HCT116 (cell line): Measurements from ENCODE around the gene DDX60. TPM values are rescaled to one million over a fixed set of nuclear protein-coding genes. Genes with fewer than 3 reads are reported as not detected.

ENCODE experiments used
- ATAC-seq: fragments of 200-7000 bp; cut with Tn5 transposase; 2 replicates; pipeline ENCODE4 v1.9.1; 2020; ENCODE audit warnings: mild to moderate bottlenecking, moderate library complexity
- BruUV-seq: library from RNA; stranded (reverse); fragments of 400-500 nt; replicated peaks from 2 replicates; lab custom pipeline; 2021; lab: Mats Ljungman, UMichigan
- CTCF ChIA-PET: fragments of 300-600 bp; sonication (Branson Sonifier 250); formaldehyde crosslinking; loops from one replicate; lab custom pipeline; 2021; ENCODE audit warnings: antibody characterized with exemption; lab: Charles Lee
- POLR2A ChIA-PET: fragments of 300-600, 350-600 bp; sonication (Branson Sonifier 250); formaldehyde crosslinking; loops from one replicate; lab custom pipeline; 2021; ENCODE audit warnings: antibody characterized with exemption; lab: Charles Lee
- RAD21 ChIA-PET, 2 experiments: fragments of 300-600 bp; sonication (Branson Sonifier 250); formaldehyde crosslinking; loops; one replicate each; lab custom pipeline; 2023; ENCODE audit warnings: low total read pairs in 2 of 2; ENCODE audit not compliant: uncharacterized antibody in 2 of 2, unreplicated experiment in 2 of 2, low non-redundant PET in 1 of 2; lab: Charles Lee
- DNase-seq: peaks from one replicate; pipeline ENCODE4 v3.0.0-alpha.2; 2010; ENCODE audit warnings: low read depth, low spot score
- H2AFZ ChIP-seq: fragments of 200-600 bp; shearing (Covaris generic), sonication (generic); 2 replicates; pipeline ENCODE4 v1.6.1; 2017; ENCODE audit warnings: low read depth, mixed run types, mixed read lengths, antibody characterized with exemption, low read length; ENCODE audit not compliant: poor library complexity, severe bottlenecking
- H3K27ac ChIP-seq: 2 replicates; pipeline ENCODE4 v1.5.1; 2012; ENCODE audit warnings: low read depth, low read length
- H3K27me3 ChIP-seq: fragments of 200-600 bp; sonication (generic); 2 replicates; pipeline ENCODE4 v1.6.1; 2016; ENCODE audit warnings: mixed run types, low read length, mixed read lengths; ENCODE audit not compliant: insufficient read depth
- H3K36me3 ChIP-seq, 2 experiments: fragments of 200-500 bp in 1 of 2; fragments of 200-600 bp in 1 of 2; sonication (Bioruptor generic) in 1 of 2; sonication (generic) in 1 of 2; 2 replicates each; pipeline versions ENCODE4 v1.5.1 to v1.6.1; 2014 to 2016; ENCODE audit warnings: low read length in 2 of 2, inconsistent platforms in 1 of 2, mixed read lengths in 1 of 2, mixed run types in 1 of 2; ENCODE audit not compliant: insufficient read depth in 2 of 2, control insufficient read depth in 1 of 2
- H3K4me1 ChIP-seq, 2 experiments: fragments of 200-600 bp in 1 of 2; sonication (generic) in 1 of 2; 2 replicates each; pipeline versions ENCODE4 v1.5.1 to v1.6.1; 2012 to 2017; ENCODE audit warnings: low read length in 2 of 2, inconsistent platforms in 1 of 2, mild to moderate bottlenecking in 1 of 2, mixed read lengths in 1 of 2, mixed run types in 1 of 2, moderate library complexity in 1 of 2; ENCODE audit not compliant: insufficient read depth in 2 of 2, control insufficient read depth in 1 of 2
- H3K4me2 ChIP-seq: fragments of 200-600 bp; sonication (generic); 2 replicates; pipeline ENCODE4 v1.6.1; 2017; ENCODE audit warnings: mixed run types, low read length, mixed read lengths
- H3K4me3 ChIP-seq, 2 experiments: fragments of 200-600 bp in 1 of 2; sonication (generic) in 1 of 2; replicated peaks in 1 of 2; 2 replicates each; pipeline ENCODE4 v1.5.1; 2011 to 2016; ENCODE audit warnings: low read length in 2 of 2, control low read depth in 1 of 2, low read depth in 1 of 2, mild to moderate bottlenecking in 1 of 2, mixed read lengths in 1 of 2, mixed run types in 1 of 2
- H3K79me2 ChIP-seq: fragments of 200-600 bp; sonication (generic); 2 replicates; pipeline ENCODE4 v1.6.1; 2017; ENCODE audit warnings: mild to moderate bottlenecking, mixed run types, low read length, moderate library complexity, mixed read lengths; ENCODE audit not compliant: insufficient read depth
- H3K9ac ChIP-seq: fragments of 200-600 bp; sonication (generic); 2 replicates; pipeline ENCODE4 v1.6.1; 2016; ENCODE audit warnings: low read length, mixed read lengths
- H3K9me2 ChIP-seq: fragments of 200-600 bp; sonication (generic), shearing (Covaris generic); 2 replicates; pipeline ENCODE4 v1.6.1; 2017; ENCODE audit warnings: mixed run types, mild to moderate bottlenecking, moderate library complexity; ENCODE audit not compliant: insufficient read depth
- H3K9me3 ChIP-seq, 2 experiments: fragments of 200-500 bp in 1 of 2; fragments of 200-600 bp in 1 of 2; sonication (Bioruptor generic) in 1 of 2; sonication (generic) in 1 of 2; 2 replicates each; pipeline ENCODE4 v1.6.1; 2014 to 2017; ENCODE audit warnings: low read length in 2 of 2, mixed read lengths in 2 of 2, inconsistent platforms in 1 of 2, low read depth in 1 of 2, mild to moderate bottlenecking in 1 of 2, mixed run types in 1 of 2, moderate library complexity in 1 of 2; ENCODE audit not compliant: control insufficient read depth in 1 of 2, insufficient read depth in 1 of 2
- H4K20me1 ChIP-seq: fragments of 200-600 bp; sonication (generic), shearing (Covaris generic); 2 replicates; pipeline ENCODE4 v1.6.1; 2017; ENCODE audit warnings: mixed run types, mild to moderate bottlenecking, moderate library complexity; ENCODE audit not compliant: insufficient read depth
- CEBPB ChIP-seq: IDR thresholded peaks from 2 replicates; pipeline ENCODE4 v1.6.1; 2012; ENCODE audit warnings: low read depth
- CTCF ChIP-seq, 3 experiments: fragments of 200-600 bp in 1 of 3; sonication (generic) in 1 of 3; IDR thresholded peaks in 2 of 3; conservative IDR thresholded peaks in 1 of 3; 2 replicates each; pipeline ENCODE4 v1.5.1; 2012 to 2017; ENCODE audit warnings: low read depth in 2 of 3, low read length in 2 of 3, antibody characterized with exemption in 1 of 3, borderline replicate concordance in 1 of 3, control low read depth in 1 of 3, mild to moderate bottlenecking in 1 of 3, mixed read lengths in 1 of 3, mixed run types in 1 of 3, moderate library complexity in 1 of 3; ENCODE audit not compliant: insufficient read depth in 1 of 3
- ELF1 ChIP-seq: IDR thresholded peaks from 2 replicates; pipeline ENCODE4 v1.6.1; 2012; ENCODE audit warnings: low read depth, borderline replicate concordance
- EZH2 ChIP-seq: fragments of 200-600 bp; sonication (generic); IDR thresholded peaks from 2 replicates; pipeline ENCODE4 v1.6.1; 2017; ENCODE audit warnings: antibody characterized with exemption, mixed run types
- EZH2phosphoT487 ChIP-seq: fragments of 200-600 bp; IDR thresholded peaks from 2 replicates; pipeline ENCODE4 v1.6.1; 2018; ENCODE audit warnings: antibody characterized with exemption, borderline replicate concordance
- FOSL1 ChIP-seq: IDR thresholded peaks from 2 replicates; pipeline ENCODE4 v1.6.1; 2012; ENCODE audit warnings: low read depth
- JUND ChIP-seq: IDR thresholded peaks from 2 replicates; pipeline ENCODE4 v1.6.1; 2012
- RAD21 ChIP-seq: IDR thresholded peaks from 2 replicates; pipeline ENCODE4 v1.6.1; 2012; ENCODE audit warnings: low read depth, mild to moderate bottlenecking
- SIN3A ChIP-seq: IDR thresholded peaks from 2 replicates; pipeline ENCODE4 v1.6.1; 2012; ENCODE audit warnings: low read depth
- SP1 ChIP-seq: IDR thresholded peaks from 2 replicates; pipeline ENCODE4 v1.6.1; 2012; ENCODE audit warnings: low read depth
- ZNF274 ChIP-seq: fragments of 200-500 bp; sonication (Bioruptor generic); IDR thresholded peaks from 2 replicates; pipeline ENCODE4 v1.6.1; 2014; ENCODE audit warnings: mild to moderate bottlenecking, low read depth, low read length, inconsistent platforms
- intact Hi-C: fragments of 100-400 bp; cut with micrococcal nuclease; formaldehyde crosslinking; loops from 2 replicates; pipeline ENCODE4 v1.10.0; 2022
- total RNA-seq: library from RNA; stranded (reverse); gene quantifications from one replicate; pipeline ENCODE4 v1.2.1, GENCODE V29; 2021; ENCODE audit not compliant: unreplicated experiment

DDX60 gene
- total RNA-seq, 1 experiment from 2014 or later, result 6.5 TPM

- DNase-seq (no peak), ATAC-seq (no peak)
- no TSS peak for BruUV-seq
- ChIA-PET CTCF (no interaction called here), RAD21 (no interaction called here), POLR2A (no interaction called here)
- H3K27ac ChIP-seq, result no peak overlapping the region
- H3K4me3 ChIP-seq, result no peak overlapping the region
- TF ChIP-seq SP1 (no peak), RAD21 (no peak), EZH2 (no peak), FOSL1 (no peak), JUND (no peak), CEBPB (no peak), CTCF (IDR thresholded peaks at IDR 0.05 in 2 of 3, conservative IDR thresholded peaks at IDR 0.05 in 1 of 3; ENCODE audit: borderline replicate concordance in 1 of 3, insufficient read depth in 1 of 3, low read depth in 2 of 3, low read length in 2 of 3) (no peak)
- no peaks in the 10 kb centered on the region for H3K9me2 ChIP-seq
- H3K27me3 ChIP-seq, result no peaks in the 10 kb centered on the region
- H3K4me1 ChIP-seq, result peaks cover 0 to 5% of the 10 kb centered on the region in 2 experiments; a peak in 1 of 4 replicates
- 0 out of 4 replicates have a peak, but pooled peaks cover 0 to 3% of the 10 kb centered on the region in 2 experiments for H3K36me3 ChIP-seq
- H3K79me2 ChIP-seq, result no peaks in the 10 kb centered on the region
- no peak overlapping the region for H2AFZ ChIP-seq
- no peak overlapping the region for H3K4me2 ChIP-seq
- intact Hi-C loops, result no loop called here
- H3K9ac ChIP-seq, result no peak overlapping the region
- H3K9me3 ChIP-seq, result no peaks in the 10 kb centered on the region
- H4K20me1 ChIP-seq, result no peaks in the 10 kb centered on the region
Observed at GRCh38 chr4:168272488-168272887, 46.1 kb downstream of the DDX60 start.

- H2AFZ ChIP-seq, result no peak overlapping the region
- no peaks in the 10 kb centered on the region for H3K27me3 ChIP-seq
- intact Hi-C loops, result no loop called here
- no peak overlapping the region for H3K4me3 ChIP-seq
- no peak overlapping the region for H3K27ac ChIP-seq
- peaks cover 0 to 5% of the 10 kb centered on the region in 2 experiments; a peak in 1 of 4 replicates for H3K4me1 ChIP-seq
- no peaks in the 10 kb centered on the region for H3K79me2 ChIP-seq
- RAD21 ChIA-PET, result no interaction called here
- H3K9me2 ChIP-seq, result no peaks in the 10 kb centered on the region
- H3K9ac ChIP-seq, result no peak overlapping the region
- H3K4me2 ChIP-seq, result no peak overlapping the region
- CTCF ChIA-PET, result no interaction called here
- no peak for TF ChIP-seq ZNF274
- TF ChIP-seq EZH2, result no peak
- TF ChIP-seq SIN3A, result no peak
- no peak for TF ChIP-seq SP1
- no peak for TF ChIP-seq ELF1
- no peak for TF ChIP-seq CTCF (IDR thresholded peaks at IDR 0.05 in 2 of 3, conservative IDR thresholded peaks at IDR 0.05 in 1 of 3; ENCODE audit: borderline replicate concordance in 1 of 3, insufficient read depth in 1 of 3, low read depth in 2 of 3, low read length in 2 of 3)
- no peak for TF ChIP-seq EZH2phosphoT487
- DNase-seq (no peak), ATAC-seq (no peak)
- H3K9me3 ChIP-seq, result no peaks in the 10 kb centered on the region
- H4K20me1 ChIP-seq, result no peaks in the 10 kb centered on the region
- H3K36me3 ChIP-seq, result 0 out of 4 replicates have a peak, but pooled peaks cover 0 to 3% of the 10 kb centered on the region in 2 experiments
- POLR2A ChIA-PET, result no interaction called here
- BruUV-seq, result no TSS peak
Observed at GRCh38 chr4:168269896-168270295, 48.7 kb downstream of the DDX60 start.
